Epithelial cell of esophagus (primary cell): Measurements from ENCODE around the gene IRGC.

Source experiments
- DNase-seq: peaks from one replicate; pipeline ENCODE4 v3.0.0; 2010; ENCODE audit warnings: low read depth
- H3K4me3 ChIP-seq: 2 replicates; pipeline ENCODE4 v1.5.1; 2011; ENCODE audit warnings: mild to moderate bottlenecking, low read length, control low read depth
- TF ChIP-seq, protein P1 (sequence below): IDR thresholded peaks from 2 replicates; pipeline ENCODE4 v1.5.1; 2011; ENCODE audit warnings: low read depth, mild to moderate bottlenecking, low read length, control low read depth, inconsistent platforms; ENCODE audit not compliant: insufficient read depth; ENCODE audit errors: missing control alignments

The IRGC gene

DNA sequence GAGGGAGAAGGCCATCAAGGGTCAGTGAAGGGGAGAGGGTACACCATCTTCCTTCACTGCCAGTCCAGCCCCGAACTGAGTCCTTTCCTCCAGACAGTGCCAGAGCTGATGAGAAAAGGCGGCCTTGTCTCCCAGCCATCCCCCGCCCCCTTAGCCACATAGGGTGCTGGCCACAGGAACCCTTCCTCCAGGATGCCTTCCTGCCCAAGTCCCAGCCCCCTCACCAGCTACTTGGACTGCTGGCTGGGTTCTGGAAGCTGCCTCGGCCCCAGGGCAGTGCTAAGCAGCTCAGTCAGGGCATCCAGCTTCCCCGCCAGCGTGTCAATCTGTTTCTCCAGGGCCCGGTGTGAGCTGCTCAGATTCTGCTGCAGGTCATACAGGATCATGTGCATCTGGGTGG lies 51.4 kb downstream of the IRGC start:
- no peak overlapping the region for H3K4me3 ChIP-seq
- no peak for DNase-seq
- TF ChIP-seq, protein P1, sequence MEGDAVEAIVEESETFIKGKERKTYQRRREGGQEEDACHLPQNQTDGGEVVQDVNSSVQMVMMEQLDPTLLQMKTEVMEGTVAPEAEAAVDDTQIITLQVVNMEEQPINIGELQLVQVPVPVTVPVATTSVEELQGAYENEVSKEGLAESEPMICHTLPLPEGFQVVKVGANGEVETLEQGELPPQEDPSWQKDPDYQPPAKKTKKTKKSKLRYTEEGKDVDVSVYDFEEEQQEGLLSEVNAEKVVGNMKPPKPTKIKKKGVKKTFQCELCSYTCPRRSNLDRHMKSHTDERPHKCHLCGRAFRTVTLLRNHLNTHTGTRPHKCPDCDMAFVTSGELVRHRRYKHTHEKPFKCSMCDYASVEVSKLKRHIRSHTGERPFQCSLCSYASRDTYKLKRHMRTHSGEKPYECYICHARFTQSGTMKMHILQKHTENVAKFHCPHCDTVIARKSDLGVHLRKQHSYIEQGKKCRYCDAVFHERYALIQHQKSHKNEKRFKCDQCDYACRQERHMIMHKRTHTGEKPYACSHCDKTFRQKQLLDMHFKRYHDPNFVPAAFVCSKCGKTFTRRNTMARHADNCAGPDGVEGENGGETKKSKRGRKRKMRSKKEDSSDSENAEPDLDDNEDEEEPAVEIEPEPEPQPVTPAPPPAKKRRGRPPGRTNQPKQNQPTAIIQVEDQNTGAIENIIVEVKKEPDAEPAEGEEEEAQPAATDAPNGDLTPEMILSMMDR: no peak

DNA sequence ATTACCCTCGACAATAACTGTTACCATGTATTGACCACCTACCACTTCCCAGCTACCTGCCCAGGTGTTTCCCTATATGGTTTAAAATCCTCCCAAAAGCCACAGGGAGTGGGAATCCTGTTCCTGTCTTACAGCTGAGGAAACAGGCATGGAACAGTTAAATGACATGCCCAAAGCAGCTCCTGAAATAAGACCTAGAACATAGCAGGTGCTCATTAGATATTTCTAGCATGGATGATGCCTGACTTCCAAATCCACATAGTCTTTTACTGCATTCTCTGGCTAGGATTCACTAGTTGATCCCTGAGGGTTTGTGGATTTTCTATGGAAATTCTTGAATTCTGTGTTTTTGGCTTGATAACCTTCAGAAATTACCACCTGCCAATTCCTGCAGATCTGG lies 51.9 kb downstream of the IRGC start:
- no peak for DNase-seq
- TF ChIP-seq, protein P1: no peak
- no peak overlapping the region for H3K4me3 ChIP-seq

DNA sequence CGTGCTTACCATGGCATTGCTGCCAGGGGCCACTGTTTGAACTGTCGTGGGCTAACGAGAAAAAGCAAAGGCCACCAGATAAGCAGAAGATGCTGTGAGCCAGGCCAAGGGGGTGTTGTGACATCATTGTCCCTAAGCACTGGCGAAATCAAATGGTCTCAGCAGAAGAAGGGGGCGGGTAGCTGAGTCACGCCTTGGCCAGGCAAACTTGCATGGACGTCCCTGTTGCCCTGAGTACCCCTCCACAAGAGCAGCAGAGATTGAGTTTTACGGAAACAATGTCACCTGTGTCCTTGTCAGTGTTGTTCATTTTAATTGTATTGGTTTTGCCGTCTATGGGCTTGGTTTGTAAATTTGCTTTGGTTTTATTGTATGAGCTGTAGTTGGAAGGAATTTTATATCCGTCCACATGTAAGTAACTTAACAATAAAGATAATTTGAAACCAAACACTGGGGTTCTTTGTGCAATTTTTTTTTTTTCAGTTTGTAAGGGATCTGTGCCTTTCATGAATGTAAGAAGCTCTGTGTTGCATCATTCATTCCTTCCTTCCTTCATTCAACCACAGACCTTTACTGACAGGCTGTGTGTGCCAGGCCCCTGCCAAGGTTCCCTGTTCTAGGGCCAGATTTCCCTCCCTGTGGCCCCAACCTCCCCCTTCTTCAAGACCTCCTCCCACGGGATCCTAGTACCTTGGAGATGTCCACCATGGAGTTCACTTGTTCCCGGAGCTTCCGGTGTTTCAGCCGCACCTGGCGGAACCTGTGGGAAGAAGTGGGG lies 52.6 kb downstream of the IRGC start:
- H3K4me3 ChIP-seq: no peak overlapping the region
- TF ChIP-seq, protein P1: no peak

DNA sequence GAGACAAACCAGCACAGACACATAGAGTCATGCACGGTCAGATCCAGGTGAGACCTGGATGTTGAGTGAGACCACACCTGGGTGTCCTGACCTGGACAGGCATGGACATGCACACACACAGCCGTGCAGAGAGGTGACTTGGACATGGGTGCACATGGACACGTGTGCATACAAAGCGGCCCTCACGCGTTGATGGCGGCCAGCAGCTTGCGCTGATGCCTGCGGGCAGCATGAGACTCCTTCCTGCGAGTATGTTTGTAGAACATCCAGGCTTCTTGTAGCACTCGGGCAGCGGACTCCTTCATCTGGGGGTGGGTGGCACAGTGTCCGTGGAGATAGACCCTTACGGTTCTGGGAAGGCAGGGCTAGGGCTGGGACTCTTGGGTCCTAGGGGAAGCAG lies 53.4 kb downstream of the IRGC start:
- TF ChIP-seq, protein P1: no peak
- no peak overlapping the region for H3K4me3 ChIP-seq
- no peak for DNase-seq

More for the DNA sequence above, 52.6 kb downstream of the IRGC start:
- DNase-seq: no peak
